Measurements from ENCODE around the gene RAB3A.

RAB3A gene

GRCh38 chr19:18197941-18198340 is 5.9 kb downstream of the RAB3A start:
- no peaks in the 10 kb centered on the region for H3K27me3 Mint-ChIP-seq
- H3K4me1 Mint-ChIP-seq = peaks cover 30% of the 10 kb centered on the region
- H3K27ac Mint-ChIP-seq = no peak overlapping the region
- DNase-seq = no peak
- H3K9me3 Mint-ChIP-seq = no peaks in the 10 kb centered on the region
- CTCF ChIA-PET = interaction anchor here (1.5 kb wide), 1 partner anchor 128 kb away, joined by 4 read pairs; no protein-coding TSS in a partner anchor
- H3K4me3 Mint-ChIP-seq = no peak overlapping the region
- peaks cover 15% of the 10 kb centered on the region for H3K36me3 Mint-ChIP-seq

DNA sequence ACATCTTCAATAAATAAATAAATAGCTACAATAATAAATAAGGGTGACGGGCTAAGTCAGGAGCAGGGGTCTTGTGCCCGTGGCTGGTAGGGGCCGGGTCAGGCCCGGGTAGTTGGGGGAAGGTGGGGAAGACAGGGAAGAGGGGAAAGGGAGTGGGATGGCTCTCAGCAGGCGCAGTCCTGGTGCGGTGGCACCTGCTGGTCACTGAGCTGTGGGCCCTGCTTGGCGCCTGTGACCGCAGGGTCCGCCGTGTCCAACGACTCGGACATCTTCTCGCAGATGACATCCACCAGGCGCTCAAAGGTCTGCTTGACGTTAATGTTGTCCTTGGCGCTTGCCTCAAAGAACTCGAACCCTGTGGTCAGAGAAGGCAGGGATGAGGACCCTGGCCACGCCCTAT is 6.5 kb downstream of the RAB3A start:
- Mint-ChIP-seq H3K27me3 (no peaks in the 10 kb centered on the region), H3K27ac (no peak overlapping the region), H3K9me3 (no peaks in the 10 kb centered on the region), H3K4me3 (no peak overlapping the region), H3K36me3 (peaks cover 15% of the 10 kb centered on the region), H3K4me1 (peaks cover 26% of the 10 kb centered on the region)
- CTCF ChIA-PET = interaction anchor here (0.6 to 1.5 kb wide), 3 partner anchors 16 to 142 kb away, joined by 3 to 4 read pairs (median 3); no protein-coding TSS in a partner anchor
- no peak for DNase-seq

- Mint-ChIP-seq H3K4me1 (peaks cover 28% of the 10 kb centered on the region), H3K36me3 (peaks cover 15% of the 10 kb centered on the region), H3K4me3 (no peak overlapping the region), H3K27me3 (no peaks in the 10 kb centered on the region), H3K9me3 (no peaks in the 10 kb centered on the region), H3K27ac (no peak overlapping the region)
- DNase-seq = no peak
- CTCF ChIA-PET = interaction anchor here (0.6 kb wide), 2 partner anchors 17 to 143 kb away, joined by 3 read pairs; no protein-coding TSS in a partner anchor
These were observed 7.4 kb downstream of the RAB3A start for GRCh38 chr19:18196511-18196845.

GRCh38 chr19:18194554-18195238 is 9.1 kb downstream of the RAB3A start:
- DNase-seq = peak; percentile 48
- Mint-ChIP-seq H3K27me3 (no peaks in the 10 kb centered on the region), H3K27ac (peak overlapping the region; percentile 65), H3K4me1 (peaks cover 28% of the 10 kb centered on the region), H3K9me3 (no peaks in the 10 kb centered on the region), H3K4me3 (peak overlapping the region; percentile 79), H3K36me3 (peaks cover 13% of the 10 kb centered on the region)
- CTCF ChIA-PET = no interaction called here

- peaks cover 28% of the 10 kb centered on the region for H3K4me1 Mint-ChIP-seq
- H3K27ac Mint-ChIP-seq = peak overlapping the region; percentile 95
- CTCF ChIA-PET = interaction anchor here (0.9 kb wide), 1 partner anchor 26 kb away, joined by 3 read pairs; no protein-coding TSS in a partner anchor
- H3K4me3 Mint-ChIP-seq = peak overlapping the region; percentile 79
- no peaks in the 10 kb centered on the region for H3K9me3 Mint-ChIP-seq
- no peaks in the 10 kb centered on the region for H3K27me3 Mint-ChIP-seq
- DNase-seq = no peak
- H3K36me3 Mint-ChIP-seq = peaks cover 12% of the 10 kb centered on the region
These were observed 9.7 kb downstream of the RAB3A start for GRCh38 chr19:18194181-18194530.

- Mint-ChIP-seq H3K36me3 (peaks cover 7% of the 10 kb centered on the region), H3K4me3 (peak overlapping the region; percentile 79), H3K4me1 (peaks cover 28% of the 10 kb centered on the region), H3K27me3 (no peaks in the 10 kb centered on the region), H3K9me3 (no peaks in the 10 kb centered on the region), H3K27ac (peak overlapping the region; percentile 95)
- CTCF ChIA-PET = interaction anchor here (0.9 to 1.7 kb wide), 6 partner anchors 14 to 255 kb away, joined by 3 to 5 read pairs (median 3); a partner anchor contains a TSS
- no peak for DNase-seq
These were observed 10.3 kb downstream of the RAB3A start for GRCh38 chr19:18193388-18194180.

DNA sequence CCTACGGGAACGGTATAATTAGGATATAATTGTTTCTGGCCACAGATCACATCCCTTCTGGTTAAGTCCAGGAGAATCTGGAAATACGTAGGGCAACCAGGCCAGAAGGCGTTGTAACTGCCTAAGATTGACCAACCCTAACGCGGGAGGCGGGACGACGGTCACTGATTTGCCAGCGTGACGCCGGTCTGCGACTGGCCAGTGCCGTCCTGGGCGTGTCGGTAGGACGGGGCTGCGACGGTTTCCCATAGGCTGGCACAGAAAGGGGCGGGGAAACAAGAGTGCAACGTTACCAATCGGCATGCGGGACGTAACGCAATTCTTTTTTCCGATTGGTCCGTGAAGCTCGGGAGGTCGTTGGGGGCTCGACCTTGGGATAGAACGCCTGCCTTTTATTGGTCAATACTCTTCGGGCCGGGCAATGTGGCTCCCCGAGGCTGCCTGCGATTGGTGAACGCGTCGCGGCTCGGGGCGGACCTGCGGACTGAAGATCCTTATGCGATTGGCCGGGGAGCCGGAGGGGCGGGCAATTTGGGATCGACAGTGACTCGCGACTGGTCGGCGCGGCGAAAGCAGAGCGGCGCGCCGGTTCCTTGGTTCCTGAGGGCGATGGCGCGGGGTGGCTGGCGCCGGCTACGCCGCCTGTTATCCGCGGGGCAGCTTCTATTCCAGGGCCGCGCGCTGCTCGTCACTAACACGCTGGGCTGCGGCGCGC is 11.0 kb downstream of the RAB3A start, which contains the start of gene MPV17L2:
TSS of gene MPV17L2 (plus strand) at position 546 of the 715 bp plus-strand sequence. CDS start at position 610, 64 bp downstream.
- peak; percentile 99 for DNase-seq
- CTCF ChIA-PET = interaction anchor here (0.6 to 1.7 kb wide), 8 partner anchors 13 to 261 kb away, joined by 3 to 5 read pairs (median 3); a partner anchor contains a TSS
- Mint-ChIP-seq H3K9me3 (no peaks in the 10 kb centered on the region), H3K27me3 (no peaks in the 10 kb centered on the region), H3K4me1 (peaks cover 28% of the 10 kb centered on the region), H3K4me3 (peak within 1 kb of the TSS; percentile 79), H3K36me3 (peaks cover under 1% of the 10 kb centered on the region), H3K27ac (peak within 1 kb of the TSS; percentile 95)

DNA sequence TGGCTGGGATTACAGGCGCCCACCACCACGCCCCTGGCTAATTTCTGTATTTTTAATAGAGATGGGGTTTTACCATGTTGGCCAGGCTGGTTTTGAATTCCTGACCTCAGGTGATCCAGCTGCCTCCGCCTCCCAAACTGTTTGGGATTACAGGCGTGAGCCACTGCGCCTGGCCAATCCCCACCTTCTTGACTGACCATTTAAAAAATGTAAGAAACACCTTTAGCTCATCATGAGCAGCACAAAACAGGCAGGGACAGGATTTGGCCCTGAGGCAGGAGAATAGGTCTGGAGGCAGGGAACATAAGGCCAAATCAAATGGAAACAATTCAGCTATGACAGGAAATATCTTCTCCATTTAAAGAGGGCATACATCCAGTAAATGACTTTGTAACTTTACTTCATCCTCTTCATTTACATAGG is 12.2 kb downstream of the RAB3A start:
- Mint-ChIP-seq H3K36me3 (no peaks in the 10 kb centered on the region), H3K27ac (peak overlapping the region; percentile 95), H3K4me3 (peak overlapping the region; percentile 79), H3K4me1 (peaks cover 28% of the 10 kb centered on the region), H3K27me3 (no peaks in the 10 kb centered on the region), H3K9me3 (no peaks in the 10 kb centered on the region)
- no peak for DNase-seq
- CTCF ChIA-PET = interaction anchor here (0.7 to 1.7 kb wide), 10 partner anchors 14 to 220 kb away, joined by 3 to 10 read pairs (median 4); partner anchors contain the start of gene IFI30

DNA sequence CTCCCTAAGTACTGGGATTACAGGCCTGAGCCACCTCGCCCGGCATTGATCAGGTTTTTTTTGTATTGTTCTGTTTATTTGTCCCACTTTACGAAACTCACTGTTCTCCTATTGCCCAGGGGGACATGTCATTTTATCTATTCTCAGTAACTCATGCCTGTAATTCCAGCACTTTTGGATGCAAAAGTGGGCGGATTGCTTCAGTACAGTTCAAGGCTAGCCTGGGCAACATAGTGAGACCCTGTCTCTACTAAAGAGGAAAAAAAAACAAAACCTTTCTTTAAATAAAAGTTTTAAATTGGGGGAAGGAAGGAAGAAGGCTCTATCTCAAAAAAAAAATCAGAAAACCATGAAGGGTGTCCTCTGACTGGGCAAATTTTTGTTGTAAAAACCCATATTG is 13.6 kb downstream of the RAB3A start:
- Mint-ChIP-seq H3K4me1 (peaks cover 24% of the 10 kb centered on the region), H3K27me3 (peaks cover 4% of the 10 kb centered on the region), H3K9me3 (no peaks in the 10 kb centered on the region), H3K27ac (no peak overlapping the region), H3K36me3 (no peaks in the 10 kb centered on the region), H3K4me3 (no peak overlapping the region)
- DNase-seq = no peak
- CTCF ChIA-PET = interaction anchor here (1.7 kb wide), 1 partner anchor 62 kb away, joined by 10 read pairs; no protein-coding TSS in a partner anchor

GRCh38 chr19:18185538-18185937 is 18.3 kb downstream of the RAB3A start:
- Mint-ChIP-seq H3K36me3 (no peaks in the 10 kb centered on the region), H3K9me3 (no peaks in the 10 kb centered on the region), H3K4me1 (no peaks in the 10 kb centered on the region), H3K27ac (no peak overlapping the region), H3K4me3 (no peak overlapping the region), H3K27me3 (peaks cover 12% of the 10 kb centered on the region)
- DNase-seq = no peak
- CTCF ChIA-PET = interaction anchor here (0.6 to 1.2 kb wide), 4 partner anchors 69 to 225 kb away, joined by 3 read pairs; no protein-coding TSS in a partner anchor

GRCh38 chr19:18183529-18183928 is 20.3 kb downstream of the RAB3A start:
- Mint-ChIP-seq H3K27me3 (peaks cover 12% of the 10 kb centered on the region), H3K9me3 (no peaks in the 10 kb centered on the region), H3K4me1 (no peaks in the 10 kb centered on the region), H3K4me3 (no peak overlapping the region), H3K27ac (no peak overlapping the region), H3K36me3 (peaks cover 3% of the 10 kb centered on the region)
- no peak for DNase-seq
- CTCF ChIA-PET = no interaction called here

GRCh38 chr19:18179957-18180356 is 23.9 kb downstream of the RAB3A start:
- peaks cover 6% of the 10 kb centered on the region for H3K4me1 Mint-ChIP-seq
- peaks cover 22% of the 10 kb centered on the region for H3K36me3 Mint-ChIP-seq
- no peaks in the 10 kb centered on the region for H3K9me3 Mint-ChIP-seq
- CTCF ChIA-PET = interaction anchor here (0.7 kb wide), 1 partner anchor 353 kb away, joined by 4 read pairs; no protein-coding TSS in a partner anchor
- peaks cover 6% of the 10 kb centered on the region for H3K27me3 Mint-ChIP-seq
- no peak overlapping the region for H3K27ac Mint-ChIP-seq
- no peak for DNase-seq
- H3K4me3 Mint-ChIP-seq = no peak overlapping the region

DNA sequence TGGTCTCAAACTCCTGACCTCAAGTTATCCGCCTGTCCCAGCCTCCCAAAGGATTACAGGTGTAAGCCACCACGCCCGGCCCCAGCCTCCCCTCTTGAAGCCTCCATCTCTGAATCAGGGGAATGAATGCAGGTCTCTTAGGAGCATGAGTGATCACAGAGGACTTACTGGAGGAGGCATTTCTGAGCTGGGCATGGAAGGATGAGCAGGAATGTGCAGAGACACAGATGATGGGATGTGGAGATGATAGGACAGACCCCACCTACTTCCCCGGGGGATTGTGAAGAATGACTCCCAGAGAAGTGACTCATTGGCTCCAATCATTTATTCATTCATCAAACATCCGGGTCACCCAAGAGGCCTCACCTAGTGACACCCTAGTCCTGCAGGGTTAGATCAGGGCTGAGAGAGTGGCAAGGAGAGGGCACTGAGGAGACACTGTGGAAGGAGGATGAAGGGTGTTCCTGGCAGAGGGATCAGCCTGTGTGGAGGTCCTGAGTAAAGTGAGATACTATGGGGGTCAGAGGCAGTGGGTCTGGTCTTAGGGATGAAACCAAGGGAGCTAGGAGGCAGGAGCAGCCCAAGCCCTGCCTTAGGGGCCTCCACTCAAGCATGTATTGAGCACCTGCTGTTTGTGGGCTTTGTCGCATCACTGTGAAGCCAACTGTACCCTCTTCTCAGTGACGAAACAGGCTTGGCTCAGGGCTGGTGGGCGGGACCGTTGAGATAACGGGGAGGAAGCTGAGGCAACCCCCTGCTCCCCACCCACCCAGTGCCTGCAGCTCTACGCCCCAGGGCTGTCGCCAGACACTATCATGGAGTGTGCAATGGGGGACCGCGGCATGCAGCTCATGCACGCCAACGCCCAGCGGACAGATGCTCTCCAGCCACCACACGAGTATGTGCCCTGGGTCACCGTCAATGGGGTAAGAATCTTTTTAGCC is 27.2 kb downstream of the RAB3A start:
- no peaks in the 10 kb centered on the region for H3K27me3 Mint-ChIP-seq
- peak overlapping the region; percentile 14 for H3K27ac Mint-ChIP-seq
- no peak overlapping the region for H3K4me3 Mint-ChIP-seq
- CTCF ChIA-PET = interaction anchor here (0.7 to 1.5 kb wide), 3 partner anchors 75 to 240 kb away, joined by 3 to 8 read pairs (median 3); no protein-coding TSS in a partner anchor
- H3K4me1 Mint-ChIP-seq = peaks cover 28% of the 10 kb centered on the region
- no peaks in the 10 kb centered on the region for H3K9me3 Mint-ChIP-seq
- no peak for DNase-seq
- peaks cover 23% of the 10 kb centered on the region for H3K36me3 Mint-ChIP-seq
